Prostate gland (tissue), 2 donors: ENCODE results near the gene DGKB.

Experiments
- CTCF ChIP-seq, 4 experiments: fragments of 200-600 bp in 2 of 4; fragments of 450-650 bp in 2 of 4; sonication (generic) in 2 of 4; IDR thresholded peaks; 1 replicate in 3 of 4; 2 replicates in 1 of 4; pipeline ENCODE4 v1.5.1; 2016 to 2019; ENCODE audit warnings: antibody characterized with exemption in 4 of 4, mild to moderate bottlenecking in 2 of 4, moderate library complexity in 2 of 4
- POLR2AphosphoS5 ChIP-seq: sonication (generic); formaldehyde crosslinking; IDR thresholded peaks from one replicate; pipeline ENCODE4 v1.6.1; 2017; ENCODE audit warnings: antibody characterized with exemption

DNA sequence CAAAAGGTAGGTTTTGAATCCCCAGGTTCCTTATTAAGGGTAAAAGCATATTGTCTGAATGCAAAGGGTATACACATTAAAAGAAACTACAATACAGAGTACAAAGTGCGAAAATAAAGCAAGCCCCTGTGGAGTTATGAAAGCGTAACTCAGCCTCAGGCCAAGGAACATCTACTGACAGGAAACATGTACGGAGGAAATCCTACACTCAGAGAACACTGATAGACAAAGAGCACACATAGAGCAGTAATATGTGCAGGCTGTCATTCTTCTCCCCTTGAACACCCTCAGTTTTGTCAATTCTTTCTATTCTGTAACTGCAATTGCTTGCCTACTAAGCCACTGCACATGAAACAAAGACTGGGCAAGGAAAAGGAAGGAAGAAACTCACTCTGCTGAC, 150.2 kb downstream of the DGKB start:
- TF ChIP-seq POLR2AphosphoS5: no peak
- no peak for TF ChIP-seq CTCF (IDR thresholded peaks at IDR 0.05)
